ENCODE measurements around the gene PEX14.

DNA sequence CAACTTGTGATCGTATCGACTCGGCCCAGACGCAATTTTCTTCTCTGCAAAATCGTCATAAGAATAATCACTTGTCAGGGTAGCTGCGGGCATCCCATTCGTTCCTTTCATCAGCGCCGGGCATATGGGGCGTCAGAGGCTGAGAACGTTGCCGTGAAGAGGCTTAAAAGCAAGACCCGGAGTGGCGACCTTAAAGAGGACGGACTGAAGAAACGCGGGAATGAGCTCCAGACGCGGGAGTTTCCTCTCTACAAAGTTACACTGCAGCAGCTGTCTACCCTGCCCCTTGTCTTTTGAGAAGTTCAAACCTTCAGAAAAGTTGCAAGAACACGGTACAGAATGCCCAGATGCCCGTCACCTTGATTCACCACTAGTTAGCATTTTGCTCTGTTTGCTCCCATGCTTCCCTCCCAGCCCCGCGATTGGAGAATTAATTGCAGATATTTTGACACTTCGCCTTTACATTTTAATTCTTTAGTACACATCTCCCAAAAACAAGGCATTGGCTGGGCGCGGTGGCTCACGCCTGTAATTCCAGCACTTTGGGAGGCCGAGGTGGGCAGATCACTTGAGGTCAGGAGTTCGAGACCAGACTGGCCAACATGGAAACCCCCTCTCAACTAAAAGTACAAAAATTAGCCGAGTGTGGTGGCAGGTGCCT lies 43.5 kb upstream of the PEX14 start:
- TF ChIP-seq YY1 (IDR thresholded peaks at IDR 0.05; ENCODE audit: low read depth) (no peak), NFIC (IDR thresholded peaks at IDR 0.05) (no peak), EP300 (IDR thresholded peaks at IDR 0.05; ENCODE audit: borderline replicate concordance) (no peak)

All from Ishikawa (cell line).